Right lung (tissue), 5 donors: ENCODE data around the gene SLC12A6. TPM values are rescaled to one million over a fixed set of nuclear protein-coding genes. Genes with fewer than 3 reads are reported as not detected.
A peak's percentile ranks its signal among the peaks of the same experiment; 100 is the strongest.

Source experiments
- DNase-seq, 2 donors: peaks; one replicate each; pipeline ENCODE4 v3.0.0-alpha.2; 2013
- polyA plus RNA-seq, 5 donors: library from polyadenylated mRNA; unstranded; fragments of 120-200 nt; gene quantifications; one replicate each; pipeline versions ENCODE4 v1.2.1 to v1.2.3, GENCODE V29; 2013; ENCODE audit warnings: inconsistent platforms in 1 of 5, low replicate concordance in 1 of 5; ENCODE audit not compliant: insufficient read length in 5 of 5, insufficient read depth in 1 of 5

SLC12A6 gene
- polyA plus RNA-seq, 5 donors, result 18.1 to 39.2 (median 29.9) TPM

DNA sequence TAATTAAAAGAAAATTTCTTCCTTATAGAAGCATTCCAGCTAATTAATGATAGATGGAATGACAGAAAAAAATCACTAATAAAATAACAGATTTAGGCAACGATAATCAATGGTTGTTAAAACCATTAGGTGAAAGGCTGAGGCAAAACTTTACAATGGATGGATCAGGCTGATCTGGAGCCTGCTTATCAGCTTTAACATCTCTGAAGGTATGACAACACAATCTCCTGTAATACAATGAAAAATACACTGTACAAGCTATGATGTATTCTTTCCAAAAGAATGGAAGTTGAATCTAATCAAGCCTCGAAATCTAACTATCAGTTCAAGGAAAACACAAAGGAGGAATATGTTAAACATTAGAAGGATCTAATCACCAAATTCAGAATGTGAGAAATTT lies 73.5 kb downstream of the SLC12A6 start:
- DNase-seq, result no peak

DNA sequence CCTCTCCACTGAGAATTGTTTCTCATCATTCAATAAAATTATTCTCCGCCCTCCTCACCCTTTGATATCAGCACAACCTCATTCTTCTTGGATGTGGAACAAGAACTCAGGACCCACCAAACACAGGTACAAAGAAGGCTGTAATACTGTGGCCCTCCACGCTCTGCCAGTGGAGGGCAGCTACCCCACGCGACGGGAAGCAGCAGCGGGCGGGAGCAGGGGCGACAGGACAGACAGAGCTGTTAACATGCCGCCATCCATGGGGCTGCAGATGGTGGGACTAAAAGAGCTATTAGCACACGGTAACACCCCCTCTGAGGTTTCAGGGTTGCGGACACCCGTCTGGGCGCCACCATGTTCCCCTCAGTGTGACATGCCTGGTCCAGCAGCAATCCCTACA lies 75.2 kb downstream of the SLC12A6 start:
- no peak for DNase-seq

DNA sequence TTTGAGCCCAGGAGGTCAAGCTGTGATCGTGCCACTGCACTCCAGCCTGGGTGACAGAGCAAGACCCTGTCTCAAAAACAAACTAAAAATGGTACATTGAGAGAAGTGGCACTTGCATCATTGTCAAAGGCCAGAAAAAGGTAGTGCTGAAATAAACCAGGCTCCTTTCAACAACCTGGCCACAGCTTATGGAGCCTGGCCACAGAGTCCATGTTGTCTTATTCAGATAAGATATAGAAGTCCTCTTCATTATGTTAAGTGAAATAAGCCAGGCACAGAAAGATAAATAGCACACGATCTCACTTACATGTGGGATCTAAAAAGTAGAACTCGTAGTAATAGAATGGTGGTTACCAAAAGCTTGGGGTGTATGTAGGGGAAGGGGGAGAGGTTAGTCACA lies 78.0 kb downstream of the SLC12A6 start:
- DNase-seq, result no peak

DNA sequence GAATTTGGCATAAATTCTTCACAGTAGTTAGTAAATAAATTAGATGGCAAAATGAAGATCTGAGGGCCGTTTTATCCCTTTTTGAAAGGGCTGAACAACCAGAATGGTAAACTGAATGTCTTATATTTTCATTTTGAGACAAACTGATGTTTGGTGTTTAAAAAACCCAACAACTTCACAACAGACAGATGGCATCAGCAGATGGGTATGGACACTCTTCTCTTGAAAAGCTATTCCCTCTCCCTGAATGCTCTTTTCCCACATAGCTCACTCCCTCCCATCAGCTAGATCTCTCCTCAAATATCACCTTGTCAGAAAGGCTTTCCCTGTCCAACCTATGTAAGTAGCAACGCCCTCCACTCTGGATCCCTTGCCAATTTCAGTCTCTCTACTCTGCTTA lies 79.4 kb downstream of the SLC12A6 start:
- DNase-seq, result no peak

DNA sequence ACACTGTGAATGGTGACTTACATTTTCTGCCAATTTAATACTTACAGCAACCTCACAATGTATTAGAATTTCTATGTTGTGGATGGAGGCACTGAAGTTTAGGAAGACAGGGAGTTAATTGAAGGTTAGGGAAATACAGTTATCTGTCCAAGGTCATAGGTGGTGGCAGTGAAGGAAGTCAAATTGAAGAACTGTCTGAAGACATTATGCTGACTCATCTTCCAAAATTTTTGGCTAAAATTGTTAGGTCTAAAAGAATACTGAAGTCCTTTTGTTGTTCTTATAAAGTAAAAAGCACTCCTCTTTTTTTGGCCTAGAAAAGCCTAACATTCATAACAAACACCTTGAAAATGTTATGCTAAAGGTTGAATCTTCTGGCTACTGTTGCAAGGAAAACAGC lies 85.0 kb downstream of the SLC12A6 start:
- no peak for DNase-seq

DNA sequence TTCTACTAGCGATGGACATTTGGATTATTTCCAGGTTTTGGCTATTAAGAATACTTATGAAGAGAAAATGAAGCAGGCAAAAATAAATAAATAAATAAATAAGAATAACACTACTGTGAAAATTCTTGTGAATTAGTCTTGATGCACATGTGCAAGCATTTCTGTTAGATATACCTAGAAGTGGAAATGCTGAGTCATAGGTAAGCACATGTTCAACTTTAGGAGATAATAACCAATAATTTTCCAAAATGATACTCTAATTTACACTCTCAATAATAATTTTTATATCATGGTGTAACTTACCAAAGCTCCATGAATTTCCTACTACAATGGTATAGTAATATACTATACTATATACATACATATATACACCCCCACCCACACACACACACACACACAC lies 89.4 kb downstream of the SLC12A6 start:
- DNase-seq, result no peak

DNA sequence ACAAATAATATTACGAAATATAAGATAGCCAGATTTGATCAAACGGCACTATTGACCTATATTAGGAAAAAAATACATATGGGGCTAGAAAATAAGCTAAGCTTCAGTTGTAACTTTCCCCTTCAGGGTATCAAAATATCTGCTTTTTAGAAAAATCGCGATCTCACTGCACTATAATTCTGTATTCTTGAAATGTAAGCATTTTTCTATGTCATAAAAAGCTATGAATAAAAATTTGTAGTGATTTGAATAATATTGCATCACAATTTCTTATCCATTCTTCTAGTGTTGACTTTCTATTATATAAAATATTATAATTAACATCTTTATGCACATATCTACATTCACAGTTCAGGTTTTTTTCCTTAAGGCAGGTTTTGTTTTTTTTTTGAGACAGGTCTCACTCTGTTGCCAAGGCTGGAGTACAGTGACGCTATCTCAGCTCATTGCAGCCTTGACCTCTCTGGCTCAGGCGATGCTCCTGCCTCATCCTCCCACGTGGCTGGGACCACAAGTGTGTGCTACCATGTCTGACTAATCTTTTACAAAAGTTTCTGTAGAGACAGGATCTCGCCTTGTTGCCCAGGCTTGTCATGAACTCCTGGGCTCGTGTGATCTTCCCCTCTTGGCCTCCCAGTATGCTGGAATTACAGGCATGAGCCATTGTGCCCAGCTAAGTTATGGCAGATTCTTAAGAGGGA lies 91.2 kb downstream of the SLC12A6 start:
- no peak for DNase-seq

DNA sequence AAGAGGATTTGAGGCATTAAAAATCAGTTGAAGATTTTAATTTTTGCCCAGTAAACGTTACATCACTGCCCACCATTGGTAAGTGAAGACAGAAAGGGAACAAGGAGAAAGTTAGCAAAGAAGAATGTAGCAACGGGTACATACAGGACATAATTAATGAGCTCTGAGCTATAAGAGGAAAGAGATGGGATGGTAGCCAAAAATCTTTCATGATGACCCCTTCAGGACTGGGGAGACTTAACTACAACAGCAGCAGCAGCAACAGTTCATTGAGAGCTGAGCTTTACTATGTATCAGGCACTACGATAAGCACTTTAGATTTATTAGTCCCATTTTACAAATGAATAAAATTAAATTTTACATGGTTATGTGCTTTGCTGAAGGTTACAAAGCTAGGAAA lies 94.4 kb downstream of the SLC12A6 start:
- DNase-seq, result no peak

DNA sequence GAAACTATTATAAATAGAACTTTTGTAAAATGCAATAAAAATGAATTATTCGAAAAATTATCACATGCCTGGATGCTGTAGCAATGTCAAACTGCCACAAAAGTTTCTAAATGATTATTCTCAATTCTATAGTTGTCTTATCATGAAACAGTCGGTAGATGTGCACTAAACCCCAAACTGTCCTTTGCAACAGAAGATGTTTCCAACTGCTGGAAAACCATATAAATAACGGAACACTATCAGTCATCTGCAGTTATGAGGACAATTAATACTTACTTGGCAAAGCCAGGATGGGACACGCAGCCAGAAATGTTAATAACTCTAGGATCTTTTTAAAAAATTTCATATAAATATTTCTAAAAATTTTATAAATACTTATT lies 95.3 kb downstream of the SLC12A6 start:
- no peak for DNase-seq

DNA sequence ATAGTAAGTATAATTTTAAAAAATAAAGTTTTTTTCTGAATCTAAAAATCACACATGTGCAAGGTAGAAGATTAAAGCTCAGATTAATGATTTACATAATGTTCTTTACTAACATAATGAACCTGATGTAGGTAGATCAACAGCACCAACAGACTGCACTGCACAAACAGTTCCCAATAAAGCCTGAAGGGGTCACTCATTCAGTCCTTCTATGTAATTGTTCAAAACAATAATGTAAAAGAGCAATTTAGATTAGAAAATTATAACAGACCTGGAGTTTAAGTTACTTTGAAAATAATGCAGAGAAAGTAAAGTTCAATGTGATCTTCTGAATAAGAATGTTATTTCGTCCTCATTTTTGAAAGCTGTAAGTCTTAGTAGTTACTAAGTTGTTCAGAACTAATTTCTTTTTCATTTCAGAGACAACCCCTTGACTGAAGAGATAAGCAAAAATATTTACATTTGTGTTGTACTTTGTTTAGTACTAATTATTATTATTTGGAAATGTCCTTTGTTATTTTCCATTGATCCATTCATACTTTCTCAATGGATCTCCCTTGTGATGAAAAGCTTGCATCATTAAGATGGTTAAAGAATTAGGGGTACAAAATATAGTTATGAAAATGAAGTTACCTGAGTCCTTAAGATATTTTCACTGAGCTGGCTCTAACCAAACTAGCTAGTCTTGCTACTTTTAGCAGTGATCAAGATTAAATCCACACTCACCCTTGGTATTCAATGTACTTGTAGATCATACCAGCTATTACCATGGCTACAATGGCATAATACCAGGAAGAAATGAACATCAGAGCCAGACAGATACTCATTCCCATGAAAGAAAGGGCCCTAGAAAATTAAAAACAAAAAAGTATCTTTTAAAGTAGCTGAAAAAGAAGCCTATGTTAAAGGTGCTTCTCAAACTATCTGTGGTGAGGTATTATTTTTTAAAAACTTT lies 95.9 kb downstream of the SLC12A6 start:
- peak in 1 of 2 donors; percentile 4 for DNase-seq

DNA sequence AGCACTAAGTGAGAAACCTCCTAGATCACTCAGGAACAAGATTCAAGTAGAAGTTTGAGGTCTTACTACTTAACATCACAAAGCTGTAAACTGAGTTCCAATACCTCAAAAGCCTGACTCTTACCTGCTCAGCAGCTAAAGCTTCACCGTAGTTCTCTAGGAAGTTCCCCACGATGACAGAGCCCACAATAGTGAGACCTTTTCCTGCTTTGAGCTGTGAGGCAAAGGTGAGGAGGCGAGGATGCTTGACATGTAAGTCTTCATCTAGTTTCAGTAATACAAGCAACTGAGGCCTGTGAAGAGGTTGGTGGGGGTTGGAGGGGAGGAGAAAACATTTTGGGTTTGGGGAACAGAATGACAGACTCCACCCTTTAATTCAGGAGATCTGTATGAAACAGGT lies 97.0 kb downstream of the SLC12A6 start:
- DNase-seq, result no peak

DNA sequence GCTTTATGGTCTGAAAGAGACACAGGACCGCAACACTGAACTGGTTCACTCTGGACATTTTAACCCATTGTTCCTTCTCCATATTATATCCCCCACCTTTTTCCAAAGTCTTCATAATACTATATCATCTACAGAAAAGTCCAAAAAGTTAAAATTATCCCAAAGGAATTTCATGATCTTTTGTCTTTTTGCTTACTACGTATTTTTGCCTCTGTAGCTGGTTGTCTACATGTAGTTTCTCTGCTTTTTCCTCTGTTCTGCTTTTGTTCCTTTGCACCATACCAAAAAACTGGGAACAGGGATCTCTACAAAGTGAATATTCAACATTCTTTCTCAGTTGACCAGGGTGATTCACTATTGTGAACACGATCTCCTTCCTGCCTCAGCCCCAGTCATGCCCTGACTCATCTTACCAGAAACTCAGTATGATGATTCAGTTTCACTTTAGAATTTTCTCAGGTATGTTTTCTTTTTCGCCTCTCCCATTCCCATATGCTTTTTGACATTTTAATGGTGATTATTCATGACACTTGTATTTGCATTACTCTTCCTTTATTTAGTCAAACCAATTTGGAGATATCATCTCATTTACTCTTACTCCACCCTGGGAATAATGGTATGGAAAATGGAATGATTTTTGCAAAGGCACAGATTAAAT lies 98.3 kb downstream of the SLC12A6 start:
- DNase-seq, result no peak

DNA sequence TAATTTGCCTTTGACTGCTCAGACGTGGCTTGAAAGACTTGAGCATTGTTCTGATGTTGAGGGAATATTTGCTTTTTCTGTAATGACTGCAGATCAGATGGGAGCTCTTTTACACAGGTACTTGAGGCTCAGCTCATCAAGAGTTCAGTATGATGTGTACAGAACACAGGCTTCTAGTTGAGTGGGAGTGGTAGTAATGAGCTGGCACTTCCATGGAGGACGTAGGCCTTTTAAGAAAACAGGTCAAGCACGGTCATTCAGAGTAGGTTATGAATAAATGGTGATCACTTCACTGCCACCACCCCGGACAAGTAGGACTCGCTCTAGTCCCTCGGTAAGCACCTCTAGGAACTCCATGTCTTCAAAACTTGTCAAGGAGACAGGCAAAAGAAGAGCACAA lies 104.0 kb downstream of the SLC12A6 start:
- DNase-seq, result no peak

DNA sequence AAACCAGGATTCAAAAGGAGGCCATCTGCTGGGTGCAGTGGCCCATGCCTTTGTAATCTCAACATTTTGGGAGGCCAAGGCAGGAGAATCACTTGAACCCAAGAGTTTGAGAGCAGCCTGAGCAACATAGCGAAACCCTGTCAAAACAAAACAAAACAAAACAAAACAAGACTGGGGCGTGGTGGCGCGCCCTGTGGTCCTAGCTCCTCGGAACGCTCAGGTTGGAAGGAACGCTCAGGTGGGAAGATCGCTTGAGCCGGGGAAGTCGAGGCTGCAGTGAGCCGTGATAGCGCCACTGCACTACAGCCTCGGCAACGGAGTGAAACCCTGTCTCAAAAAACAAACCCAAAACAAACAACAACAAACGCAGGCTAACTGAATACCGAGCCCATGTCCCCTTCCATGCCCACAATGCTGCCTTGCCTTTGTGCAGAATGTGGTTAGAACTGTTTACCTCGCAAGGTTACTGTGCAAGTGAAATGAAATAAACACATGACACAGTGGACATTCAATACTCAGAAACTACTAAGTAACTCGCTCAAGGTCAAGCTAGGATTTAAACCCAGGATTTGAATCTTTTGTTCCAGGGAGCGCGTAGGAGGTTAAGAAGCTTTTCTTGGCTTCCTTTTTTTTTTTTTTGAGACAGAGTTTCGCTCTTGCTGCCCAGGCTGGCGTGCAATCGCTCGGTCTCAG lies 113.5 kb downstream of the SLC12A6 start:
- peak in 1 of 2 donors; percentile 2 for DNase-seq

DNA sequence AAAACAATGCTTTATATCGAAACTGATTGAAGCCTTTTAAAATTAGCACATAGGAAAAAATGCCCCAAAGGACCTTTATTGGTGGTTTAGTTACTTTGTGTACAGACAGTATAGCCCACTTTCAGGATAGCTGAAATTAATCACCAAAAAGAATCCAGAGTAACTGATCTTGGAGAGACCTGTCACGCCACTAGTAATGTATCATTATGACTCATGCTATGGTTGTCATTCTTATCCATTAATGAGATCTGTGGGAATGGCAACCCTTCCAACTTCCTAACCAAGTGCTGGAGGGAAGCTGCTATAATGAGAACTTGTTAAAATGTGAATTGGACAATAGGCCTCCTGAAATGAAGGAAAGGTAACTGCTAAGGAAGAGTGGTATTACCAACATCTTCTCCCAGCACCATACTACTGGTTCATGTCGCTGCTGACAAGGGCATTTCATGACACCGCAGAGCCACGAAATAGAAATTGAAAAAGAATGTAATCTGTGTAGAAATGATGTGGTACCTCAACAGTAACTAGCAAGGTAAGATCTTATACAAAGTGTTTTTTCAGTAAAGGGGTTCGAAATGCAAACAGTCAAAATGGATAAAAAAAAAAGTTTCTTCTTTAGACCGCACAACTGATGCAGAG lies 119.9 kb downstream of the SLC12A6 start:
- no peak for DNase-seq

DNA sequence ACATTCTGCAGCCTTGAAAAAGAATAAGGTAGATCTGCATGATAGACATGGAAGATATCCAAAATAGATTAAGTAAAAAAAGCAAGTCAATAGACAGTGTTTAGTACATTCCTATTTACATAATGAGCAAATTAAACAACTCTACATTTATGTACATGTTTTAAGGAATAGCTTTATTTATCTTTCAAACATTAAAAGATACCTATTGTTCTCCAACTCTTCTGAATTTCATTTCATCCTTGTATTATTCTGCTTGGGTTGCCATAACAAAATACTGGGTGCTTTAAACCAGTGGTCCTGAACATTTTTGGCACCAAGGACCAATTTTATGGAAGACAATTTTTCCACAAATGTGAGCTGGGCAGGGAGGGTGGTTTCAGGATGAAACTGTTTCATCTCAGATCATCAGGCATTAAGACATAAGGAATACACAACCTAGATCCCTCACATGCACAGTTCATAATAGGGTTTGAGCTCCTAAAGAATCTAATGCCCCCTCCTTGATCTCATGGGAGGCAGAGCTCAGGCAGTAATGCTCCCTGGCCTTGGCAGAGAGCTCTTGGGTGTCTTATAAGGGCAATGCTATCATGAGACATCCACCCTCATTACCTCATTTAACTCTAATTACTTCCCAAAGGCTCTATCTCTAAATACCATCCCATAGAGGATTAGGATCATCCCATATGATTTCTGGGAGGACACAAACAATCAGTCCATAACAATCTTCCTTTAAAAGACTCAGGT lies 120.9 kb downstream of the SLC12A6 start:
- no peak for DNase-seq

DNA sequence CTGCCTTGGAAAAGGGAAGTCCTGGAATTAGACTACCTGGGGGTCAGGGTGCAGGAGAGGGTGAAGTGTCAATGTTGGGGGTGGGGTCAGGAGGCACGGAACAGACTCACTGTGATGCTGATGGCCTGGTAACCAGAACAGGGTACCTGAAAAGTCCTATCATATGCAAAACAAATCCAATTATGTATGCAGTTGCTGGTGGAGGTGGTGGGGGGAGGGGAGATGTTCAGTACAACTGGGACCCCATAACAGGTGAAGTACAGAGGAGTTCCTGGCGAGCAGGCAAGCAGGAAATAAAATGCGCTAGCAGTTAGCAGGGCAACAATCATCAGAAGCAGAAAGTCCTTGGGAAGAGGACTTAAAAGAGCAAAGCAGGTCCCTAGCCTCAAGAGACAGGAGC lies 123.4 kb downstream of the SLC12A6 start:
- DNase-seq, result no peak

DNA sequence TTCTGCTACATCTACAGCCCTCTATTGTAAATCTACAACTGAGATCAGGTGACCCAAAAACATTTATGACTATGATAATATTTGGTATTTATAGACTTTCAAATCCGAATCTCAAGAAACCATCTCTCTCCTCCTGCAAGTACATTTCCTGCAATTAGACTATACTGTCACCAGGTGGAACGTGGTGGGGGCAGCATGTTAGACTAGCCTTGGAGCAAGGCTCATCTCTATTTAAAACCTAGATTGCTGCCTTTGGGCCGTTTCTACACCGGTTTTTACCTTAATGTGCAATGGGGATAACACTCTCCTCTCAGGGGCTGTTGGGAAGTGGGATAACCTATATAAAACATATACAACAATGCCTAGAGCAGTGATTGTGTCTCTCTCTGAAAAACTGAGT lies 123.9 kb downstream of the SLC12A6 start:
- DNase-seq, result no peak

DNA sequence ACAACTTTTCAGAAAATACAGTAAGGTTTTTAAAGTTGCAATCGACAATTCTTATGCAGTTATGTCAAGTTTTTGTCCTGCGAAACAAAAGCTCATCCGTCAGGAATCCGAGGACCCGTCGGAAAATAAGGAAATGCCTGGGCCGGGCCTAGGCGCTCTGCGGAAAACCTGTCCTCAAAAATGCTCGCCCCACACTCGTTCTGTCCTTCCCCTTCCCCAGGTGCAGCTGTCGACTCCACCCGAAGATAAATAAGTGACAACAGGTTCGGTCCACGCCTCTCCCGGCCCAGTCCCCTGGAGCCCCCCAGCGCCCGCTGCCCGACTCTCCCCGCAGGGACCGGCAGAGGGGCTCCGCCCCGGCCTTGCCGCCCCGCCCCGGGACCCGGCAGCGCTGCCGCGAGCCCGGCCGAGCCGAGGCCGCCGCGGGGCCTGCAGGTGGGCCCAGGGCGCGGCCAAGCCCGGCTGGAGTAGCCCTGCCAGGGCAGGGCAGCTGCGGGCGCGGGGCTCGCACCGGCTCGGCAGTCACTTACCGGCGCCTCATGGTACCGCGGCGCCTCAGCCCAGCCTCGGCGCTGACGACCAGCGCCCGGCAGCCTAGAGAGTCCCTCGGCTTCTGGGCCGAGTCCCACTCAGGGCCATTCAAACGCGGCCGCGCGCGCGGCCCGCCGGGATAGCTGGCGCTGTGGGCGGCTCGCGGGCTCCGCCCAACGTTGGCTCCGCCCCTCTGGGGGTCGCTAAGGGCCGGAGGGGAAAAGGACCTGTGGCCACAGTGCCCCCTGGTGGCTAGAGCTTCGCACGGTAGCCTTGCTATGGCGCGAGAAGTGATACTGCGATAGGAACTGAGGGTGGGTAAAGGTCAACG lies 127.9 kb downstream of the SLC12A6 start, which contains the start of gene KATNBL1:
TSS of gene KATNBL1 (minus strand) at position 676 of the 862 bp plus-strand sequence. CDS start 46,420 bp downstream, outside the sequence.
- peak; percentile 95 to 96 for DNase-seq

DNA sequence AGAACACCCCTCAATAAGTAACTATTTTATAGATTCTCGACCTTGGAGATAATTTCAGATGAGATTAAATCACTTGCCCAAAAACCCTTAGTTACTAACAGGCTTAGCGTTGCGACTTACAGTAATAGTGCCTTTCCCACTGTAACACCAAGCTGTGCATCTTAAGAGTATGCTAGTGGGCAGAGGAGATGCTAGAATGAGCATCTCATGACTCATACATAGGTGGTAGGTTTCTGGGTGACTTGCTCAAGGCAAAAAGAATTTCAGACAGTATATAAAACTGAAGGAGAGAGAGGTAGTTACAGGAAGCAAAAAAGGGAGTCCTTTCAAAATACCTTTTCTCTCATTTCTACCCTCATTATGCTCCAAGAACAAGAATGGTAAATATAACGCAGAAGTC lies 131.6 kb downstream of the SLC12A6 start:
- no peak for DNase-seq
